SU-DHL-6 (cell line): ENCODE measurements around the gene TAOK1.

Source experiments
- H2AFZ ChIP-seq: fragments of 200-600 bp; sonication (generic); 2 replicates; pipeline ENCODE4 v1.6.1; 2014; ENCODE audit warnings: low read depth, mild to moderate bottlenecking, moderate library complexity, mixed read lengths, antibody characterized with exemption, low read length; ENCODE audit not compliant: severe bottlenecking
- H3F3A ChIP-seq: fragments of 200-600 bp; shearing (Covaris generic); 2 replicates; pipeline ENCODE4 v1.6.0; 2016; ENCODE audit warnings: antibody characterized with exemption, mild to moderate bottlenecking; ENCODE audit not compliant: insufficient read depth
- H3K27ac ChIP-seq: fragments of 200-600 bp; sonication (generic); 2 replicates; pipeline ENCODE4 v1.5.1; 2016; ENCODE audit warnings: low read depth, mild to moderate bottlenecking, low read length, moderate library complexity, mixed read lengths
- H3K27me3 ChIP-seq: fragments of 200-600 bp; sonication (generic), shearing (Covaris generic); 2 replicates; pipeline ENCODE4 v1.6.0; 2014; ENCODE audit warnings: mild to moderate bottlenecking, low read length
- H3K36me3 ChIP-seq: fragments of 200-600 bp; sonication (generic); 2 replicates; pipeline ENCODE4 v1.6.1; 2014; ENCODE audit warnings: mild to moderate bottlenecking, low read length, mixed read lengths
- H3K4me2 ChIP-seq: fragments of 300-600, 200-600 bp; shearing (Covaris generic), sonication (generic); 2 replicates; pipeline ENCODE4 v1.6.0; 2014; ENCODE audit warnings: low read length, low read depth, mild to moderate bottlenecking; ENCODE audit not compliant: poor library complexity, severe bottlenecking
- H3K4me3 ChIP-seq: fragments of 200-600 bp; sonication (generic); 2 replicates; pipeline ENCODE4 v1.5.1; 2014; ENCODE audit warnings: antibody characterized with exemption, low read length, mild to moderate bottlenecking, mixed read lengths; ENCODE audit not compliant: insufficient read depth, poor library complexity, severe bottlenecking
- H3K79me2 ChIP-seq: fragments of 200-600 bp; sonication (generic); 2 replicates; pipeline ENCODE4 v1.6.1; 2014; ENCODE audit warnings: mild to moderate bottlenecking, low read length, moderate library complexity; ENCODE audit not compliant: insufficient read depth
- H3K9ac ChIP-seq: fragments of 200-600 bp; sonication (generic); 2 replicates; pipeline ENCODE4 v1.7.0; 2014; ENCODE audit warnings: mild to moderate bottlenecking, low read length
- H3K9me2 ChIP-seq: fragments of 200-600 bp; sonication (generic); replicated peaks from 2 replicates; pipeline ENCODE4 v1.6.1; 2014; ENCODE audit warnings: low read length; ENCODE audit not compliant: insufficient read depth
- H3K9me3 ChIP-seq: fragments of 200-600 bp; sonication (generic); 2 replicates; pipeline ENCODE4 v1.6.1; 2014; ENCODE audit warnings: low read length, mixed read lengths; ENCODE audit not compliant: insufficient read depth
- H4K20me1 ChIP-seq: fragments of 200-600 bp; sonication (generic); 2 replicates; pipeline ENCODE4 v1.6.1; 2014; ENCODE audit warnings: low read depth, mild to moderate bottlenecking, antibody characterized with exemption, low read length, moderate library complexity, mixed read lengths
- EZH2phosphoT487 ChIP-seq: fragments of 200-600 bp; sonication (generic), shearing (Covaris generic); conservative IDR thresholded peaks from 2 replicates; pipeline ENCODE4 v1.6.1; 2018; ENCODE audit warnings: mild to moderate bottlenecking, antibody characterized with exemption, low read length, moderate library complexity, mixed read lengths
- TF ChIP-seq, protein P1 (sequence below): fragments of 200-600 bp; sonication (generic); IDR thresholded peaks from one replicate; pipeline ENCODE4 v1.5.1; 2017; ENCODE audit warnings: antibody characterized with exemption, mild to moderate bottlenecking, low read length, moderate library complexity; ENCODE audit not compliant: insufficient read depth, poor library complexity, severe bottlenecking

The TAOK1 gene

DNA sequence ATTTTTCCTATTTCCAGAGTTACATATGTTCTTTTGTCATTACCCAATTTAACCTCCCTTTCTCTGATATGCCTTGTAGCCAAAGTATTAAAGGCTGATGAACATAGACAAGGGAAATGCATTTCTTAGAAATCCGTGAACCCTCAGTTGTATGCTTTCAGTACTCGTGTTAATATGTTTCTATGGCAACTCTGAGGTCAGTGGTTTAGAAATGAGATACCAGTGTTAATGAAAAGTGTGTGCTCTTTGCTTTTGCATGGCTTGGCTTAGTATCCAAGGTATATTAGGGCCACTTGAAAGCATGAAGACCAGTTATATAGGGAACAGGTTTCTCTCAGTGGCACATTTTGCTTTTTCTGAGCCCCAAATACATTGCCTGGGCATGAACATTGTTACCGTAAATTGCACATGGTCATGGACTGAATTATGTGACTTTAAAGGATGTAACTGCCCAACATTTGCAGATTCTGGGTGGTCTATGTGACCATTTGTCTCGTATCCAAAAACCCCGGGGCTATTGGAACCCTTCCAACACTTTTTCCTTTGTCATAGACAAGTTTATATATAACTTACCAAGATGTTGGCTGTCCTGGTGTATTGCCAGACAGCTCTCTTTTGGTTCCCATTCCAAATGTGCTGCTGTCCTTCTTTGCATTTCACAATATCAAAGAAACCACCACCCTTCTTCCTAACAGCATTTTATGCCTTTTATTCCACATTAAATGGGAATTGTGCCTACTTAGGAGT is 159.2 kb downstream of the TAOK1 start:
- no peaks in the 10 kb centered on the region for H3K36me3 ChIP-seq
- H3K27me3 ChIP-seq: no peaks in the 10 kb centered on the region
- no peak overlapping the region for H3K9ac ChIP-seq
- H3K9me3 ChIP-seq: no peaks in the 10 kb centered on the region
- H3K4me3 ChIP-seq: no peak overlapping the region
- H4K20me1 ChIP-seq: no peaks in the 10 kb centered on the region
- H3K27ac ChIP-seq: no peak overlapping the region
- TF ChIP-seq EZH2phosphoT487: no peak
- TF ChIP-seq, protein P1, sequence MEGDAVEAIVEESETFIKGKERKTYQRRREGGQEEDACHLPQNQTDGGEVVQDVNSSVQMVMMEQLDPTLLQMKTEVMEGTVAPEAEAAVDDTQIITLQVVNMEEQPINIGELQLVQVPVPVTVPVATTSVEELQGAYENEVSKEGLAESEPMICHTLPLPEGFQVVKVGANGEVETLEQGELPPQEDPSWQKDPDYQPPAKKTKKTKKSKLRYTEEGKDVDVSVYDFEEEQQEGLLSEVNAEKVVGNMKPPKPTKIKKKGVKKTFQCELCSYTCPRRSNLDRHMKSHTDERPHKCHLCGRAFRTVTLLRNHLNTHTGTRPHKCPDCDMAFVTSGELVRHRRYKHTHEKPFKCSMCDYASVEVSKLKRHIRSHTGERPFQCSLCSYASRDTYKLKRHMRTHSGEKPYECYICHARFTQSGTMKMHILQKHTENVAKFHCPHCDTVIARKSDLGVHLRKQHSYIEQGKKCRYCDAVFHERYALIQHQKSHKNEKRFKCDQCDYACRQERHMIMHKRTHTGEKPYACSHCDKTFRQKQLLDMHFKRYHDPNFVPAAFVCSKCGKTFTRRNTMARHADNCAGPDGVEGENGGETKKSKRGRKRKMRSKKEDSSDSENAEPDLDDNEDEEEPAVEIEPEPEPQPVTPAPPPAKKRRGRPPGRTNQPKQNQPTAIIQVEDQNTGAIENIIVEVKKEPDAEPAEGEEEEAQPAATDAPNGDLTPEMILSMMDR: no peak
- H3K9me2 ChIP-seq: no peaks in the 10 kb centered on the region
- H3K4me2 ChIP-seq: no peak overlapping the region
- H2AFZ ChIP-seq: no peak overlapping the region
- 0 out of 2 replicates have a peak, but pooled peaks cover 6% of the 10 kb centered on the region for H3F3A ChIP-seq
- H3K79me2 ChIP-seq: no peaks in the 10 kb centered on the region

- Histone ChIP-seq H3K36me3 (no peaks in the 10 kb centered on the region), H3K79me2 (no peaks in the 10 kb centered on the region), H3K9me3 (no peaks in the 10 kb centered on the region), H3K27me3 (no peaks in the 10 kb centered on the region), H3K4me3 (no peak overlapping the region), H3K27ac (no peak overlapping the region), H4K20me1 (no peaks in the 10 kb centered on the region), H3K9me2 (no peaks in the 10 kb centered on the region), H3K4me2 (no peak overlapping the region), H3F3A (peaks cover 11% of the 10 kb centered on the region), H3K9ac (no peak overlapping the region), H2AFZ (no peak overlapping the region)
- TF ChIP-seq EZH2phosphoT487: no peak
- TF ChIP-seq, protein P1: no peak
These were observed 165.7 kb downstream of the TAOK1 start for GRCh38 chr17:29555840-29556239.

GRCh38 chr17:29557085-29557738 is 167.0 kb downstream of the TAOK1 start:
- Histone ChIP-seq H3K27ac (no peak overlapping the region), H3F3A (peaks cover 8% of the 10 kb centered on the region), H2AFZ (no peak overlapping the region), H3K9me3 (no peaks in the 10 kb centered on the region), H3K79me2 (no peaks in the 10 kb centered on the region), H3K27me3 (no peaks in the 10 kb centered on the region), H4K20me1 (no peaks in the 10 kb centered on the region), H3K9ac (no peak overlapping the region), H3K9me2 (no peaks in the 10 kb centered on the region), H3K4me2 (no peak overlapping the region), H3K4me3 (no peak overlapping the region), H3K36me3 (no peaks in the 10 kb centered on the region)
- no peak for TF ChIP-seq EZH2phosphoT487
- TF ChIP-seq, protein P1: no peak
